Activated naive CD8-positive, alpha-beta T cell (primary cell): ENCODE results near the gene HMX3.
"Not testable (repeated sequence)": the region's sequence is repeated elsewhere in the genome, so short reads cannot be mapped to it uniquely, and the experiment has no call there.

Source experiments
- H3K27ac Mint-ChIP-seq: one replicate; pipeline ENCODE4 v1.8.0; 2021; ENCODE audit warnings: mixed read lengths
- H3K27me3 Mint-ChIP-seq: one replicate; pipeline ENCODE4 v1.8.0; 2021; ENCODE audit warnings: mixed read lengths
- H3K36me3 Mint-ChIP-seq: one replicate; pipeline ENCODE4 v1.8.0; 2021; ENCODE audit warnings: mixed read lengths
- H3K4me1 Mint-ChIP-seq: one replicate; pipeline ENCODE4 v1.8.0; 2021; ENCODE audit warnings: low read depth, mixed read lengths
- H3K4me3 Mint-ChIP-seq: one replicate; pipeline ENCODE4 v1.8.0; 2021; ENCODE audit warnings: mild to moderate bottlenecking, mixed read lengths
- H3K9me3 Mint-ChIP-seq: one replicate; pipeline ENCODE4 v1.8.0; 2021; ENCODE audit warnings: low read depth, mixed read lengths

Gene HMX3

GRCh38 chr10:123170961-123171360 is 35.2 kb downstream of the HMX3 start:
- Mint-ChIP-seq H3K4me3 (no peak overlapping the region), H3K4me1 (peaks cover 12% of the 10 kb centered on the region), H3K9me3 (no peaks in the 10 kb centered on the region), H3K36me3 (peaks cover 27% of the 10 kb centered on the region), H3K27me3 (no peaks in the 10 kb centered on the region), H3K27ac (no peak overlapping the region)

- H3K4me3 Mint-ChIP-seq, H3K27me3 Mint-ChIP-seq, H3K27ac Mint-ChIP-seq, H3K9me3 Mint-ChIP-seq, H3K4me1 Mint-ChIP-seq: not testable (repeated sequence)
- peaks cover 29% of the 10 kb centered on the region for H3K36me3 Mint-ChIP-seq
Observed at GRCh38 chr10:123171616-123172015, 35.8 kb downstream of the HMX3 start.

GRCh38 chr10:123175389-123176387 is 39.9 kb downstream of the HMX3 start:
- H3K27ac Mint-ChIP-seq: no peak overlapping the region
- peaks cover 35% of the 10 kb centered on the region for H3K36me3 Mint-ChIP-seq
- peaks cover 3% of the 10 kb centered on the region for H3K4me1 Mint-ChIP-seq
- H3K9me3 Mint-ChIP-seq: no peaks in the 10 kb centered on the region
- no peaks in the 10 kb centered on the region for H3K27me3 Mint-ChIP-seq
- no peak overlapping the region for H3K4me3 Mint-ChIP-seq

- not testable (repeated sequence) for H3K9me3 Mint-ChIP-seq, H3K27me3 Mint-ChIP-seq, H3K4me3 Mint-ChIP-seq, H3K27ac Mint-ChIP-seq, H3K4me1 Mint-ChIP-seq
- peaks cover 33% of the 10 kb centered on the region for H3K36me3 Mint-ChIP-seq
Observed at GRCh38 chr10:123178390-123178789, 42.6 kb downstream of the HMX3 start.

- no peak overlapping the region for H3K4me3 Mint-ChIP-seq
- H3K36me3 Mint-ChIP-seq: peaks cover 34% of the 10 kb centered on the region
- H3K27me3 Mint-ChIP-seq: no peaks in the 10 kb centered on the region
- no peaks in the 10 kb centered on the region for H3K4me1 Mint-ChIP-seq
- peaks cover 8% of the 10 kb centered on the region for H3K9me3 Mint-ChIP-seq
- H3K27ac Mint-ChIP-seq: no peak overlapping the region
Observed at GRCh38 chr10:123180101-123181090, 44.6 kb downstream of the HMX3 start.

- Mint-ChIP-seq H3K4me3 (no peak overlapping the region), H3K4me1 (no peaks in the 10 kb centered on the region), H3K36me3 (peaks cover 29% of the 10 kb centered on the region), H3K9me3 (peaks cover 16% of the 10 kb centered on the region), H3K27ac (no peak overlapping the region), H3K27me3 (no peaks in the 10 kb centered on the region)
Observed at GRCh38 chr10:123183724-123184123, 48.0 kb downstream of the HMX3 start.

GRCh38 chr10:123187781-123188180 is 52.0 kb downstream of the HMX3 start:
- Mint-ChIP-seq H3K36me3 (peaks cover 38% of the 10 kb centered on the region), H3K4me3 (no peak overlapping the region), H3K9me3 (peaks cover 16% of the 10 kb centered on the region), H3K4me1 (no peaks in the 10 kb centered on the region), H3K27ac (no peak overlapping the region), H3K27me3 (no peaks in the 10 kb centered on the region)
